Muscle layer of colon (tissue), 2 donors: ENCODE measurements around the gene NFATC4.

Experiments used
- H3K27ac ChIP-seq: one replicate; pipeline ENCODE4 v1.7.0; 2013; ENCODE audit warnings: low read depth, mild to moderate bottlenecking, low read length, moderate library complexity
- H3K27me3 ChIP-seq, 2 donors: one replicate each; pipeline ENCODE4 v1.7.0; 2013; ENCODE audit warnings: low read length in 2 of 2, mild to moderate bottlenecking in 2 of 2; ENCODE audit not compliant: insufficient read depth in 2 of 2, control insufficient read depth in 1 of 2
- H3K36me3 ChIP-seq: one replicate; pipeline ENCODE4 v1.7.0; 2013; ENCODE audit warnings: mild to moderate bottlenecking, low read length; ENCODE audit not compliant: insufficient read depth
- H3K4me1 ChIP-seq: one replicate; pipeline ENCODE4 v1.7.0; 2013; ENCODE audit warnings: mild to moderate bottlenecking, low read length; ENCODE audit not compliant: insufficient read depth
- H3K4me3 ChIP-seq, 2 donors: one replicate each; pipeline ENCODE4 v1.7.0; 2013; ENCODE audit warnings: low read length in 2 of 2, low read depth in 1 of 2, mild to moderate bottlenecking in 1 of 2, moderate library complexity in 1 of 2
- H3K9ac ChIP-seq: one replicate; pipeline ENCODE4 v1.7.0; 2013; ENCODE audit warnings: low read length
- H3K9me3 ChIP-seq: one replicate; pipeline ENCODE4 v1.7.0; 2013; ENCODE audit warnings: mild to moderate bottlenecking, low read length
- donor health status: abdominal sarcoma.
- donor health status: Adenocarcinoma of cecum.

NFATC4 gene

GRCh38 chr14:24330973-24331674 is 36.9 kb upstream of the NFATC4 start:
- Histone ChIP-seq H3K36me3 (no peaks in the 10 kb centered on the region), H3K27ac (no peak overlapping the region), H3K27me3 (peaks cover 29% of the 10 kb centered on the region in 2 donors), H3K9me3 (no peaks in the 10 kb centered on the region), H3K4me1 (peaks cover 24% of the 10 kb centered on the region), H3K4me3 (no peak overlapping the region), H3K9ac (no peak overlapping the region)

GRCh38 chr14:24331731-24332267 is 36.2 kb upstream of the NFATC4 start:
- no peaks in the 10 kb centered on the region for H3K9me3 ChIP-seq
- no peak overlapping the region for H3K9ac ChIP-seq
- no peaks in the 10 kb centered on the region for H3K36me3 ChIP-seq
- H3K4me1 ChIP-seq = peaks cover 24% of the 10 kb centered on the region
- no peak overlapping the region for H3K27ac ChIP-seq
- H3K27me3 ChIP-seq = peaks cover 34 to 36% of the 10 kb centered on the region in 2 donors
- H3K4me3 ChIP-seq = no peak overlapping the region

GRCh38 chr14:24332268-24332993 is 35.6 kb upstream of the NFATC4 start:
- peaks cover 39 to 40% of the 10 kb centered on the region in 2 donors for H3K27me3 ChIP-seq
- H3K9me3 ChIP-seq = no peaks in the 10 kb centered on the region
- H3K9ac ChIP-seq = no peak overlapping the region
- no peak overlapping the region for H3K27ac ChIP-seq
- no peak overlapping the region for H3K4me3 ChIP-seq
- H3K4me1 ChIP-seq = peaks cover 24% of the 10 kb centered on the region
- no peaks in the 10 kb centered on the region for H3K36me3 ChIP-seq

GRCh38 chr14:24334431-24335291 is 33.3 kb upstream of the NFATC4 start, which contains the start of gene ADCY4:
Gene ADCY4, minus strand, starts transcription at chr14:24335071. Its CDS starts 419 bp downstream, at chr14:24334652.
- peaks cover 35% of the 10 kb centered on the region for H3K4me1 ChIP-seq
- no peak within 1 kb of the TSS for H3K27ac ChIP-seq
- no peak within 1 kb of the TSS for H3K9ac ChIP-seq
- H3K36me3 ChIP-seq = no peaks in the 10 kb centered on the region
- H3K27me3 ChIP-seq = peaks cover 39 to 41% of the 10 kb centered on the region in 2 donors
- peak within 1 kb of the TSS; percentile 25 to 35 for H3K4me3 ChIP-seq
- H3K9me3 ChIP-seq = no peaks in the 10 kb centered on the region

GRCh38 chr14:24335461-24336171 is 32.4 kb upstream of the NFATC4 start:
- Histone ChIP-seq H3K27me3 (peaks cover 39 to 41% of the 10 kb centered on the region in 2 donors), H3K36me3 (no peaks in the 10 kb centered on the region), H3K9ac (no peak overlapping the region), H3K9me3 (no peaks in the 10 kb centered on the region), H3K27ac (no peak overlapping the region), H3K4me3 (no peak overlapping the region), H3K4me1 (peaks cover 35% of the 10 kb centered on the region)

- H3K4me1 ChIP-seq = peaks cover 31% of the 10 kb centered on the region
These were observed 30.7 kb upstream of the NFATC4 start for GRCh38 chr14:24337144-24337823.

GRCh38 chr14:24337824-24338175 is 30.2 kb upstream of the NFATC4 start:
- H3K9ac ChIP-seq = no peak overlapping the region
- no peaks in the 10 kb centered on the region for H3K9me3 ChIP-seq
- H3K36me3 ChIP-seq = no peaks in the 10 kb centered on the region
- no peak overlapping the region for H3K4me3 ChIP-seq
- no peak overlapping the region for H3K27ac ChIP-seq
- peaks cover 26% of the 10 kb centered on the region for H3K4me1 ChIP-seq
- peaks cover 33 to 35% of the 10 kb centered on the region in 2 donors for H3K27me3 ChIP-seq

More at GRCh38 chr14:24337144-24337823, 30.7 kb upstream of the NFATC4 start:
- H3K9ac ChIP-seq = no peak overlapping the region
- H3K27me3 ChIP-seq = peaks cover 38 to 40% of the 10 kb centered on the region in 2 donors
- H3K27ac ChIP-seq = no peak overlapping the region
- no peaks in the 10 kb centered on the region for H3K36me3 ChIP-seq
- H3K9me3 ChIP-seq = no peaks in the 10 kb centered on the region
- H3K4me3 ChIP-seq = no peak overlapping the region

- Histone ChIP-seq H3K27me3 (peaks cover 28 to 29% of the 10 kb centered on the region in 2 donors), H3K27ac (no peak overlapping the region), H3K9ac (no peak overlapping the region)
These were observed 29.1 kb upstream of the NFATC4 start for GRCh38 chr14:24338843-24339242.

GRCh38 chr14:24339284-24340151 is 28.5 kb upstream of the NFATC4 start, which contains the start of gene RIPK3:
Gene RIPK3, minus strand, starts transcription at chr14:24339991. Its CDS starts 165 bp downstream, at chr14:24339826.
- Histone ChIP-seq H3K27ac (no peak within 1 kb of the TSS), H3K4me3 (peak within 1 kb of the TSS in 1 of 2 donors; percentile 44), H3K4me1 (peaks cover 11% of the 10 kb centered on the region), H3K9ac (no peak within 1 kb of the TSS), H3K36me3 (no peaks in the 10 kb centered on the region), H3K27me3 (peaks cover 21 to 22% of the 10 kb centered on the region in 2 donors), H3K9me3 (no peaks in the 10 kb centered on the region)

More at GRCh38 chr14:24338843-24339242, 29.1 kb upstream of the NFATC4 start:
- Histone ChIP-seq H3K4me3 (peak overlapping the region in 1 of 2 donors; percentile 1), H3K4me1 (peaks cover 18% of the 10 kb centered on the region), H3K9me3 (no peaks in the 10 kb centered on the region), H3K36me3 (no peaks in the 10 kb centered on the region)
